HG03571 (cell line): ENCODE measurements around the gene CDK12.
"Not testable (repeated sequence)": the region's sequence is repeated elsewhere in the genome, so short reads cannot be mapped to it uniquely, and the experiment has no call there.

Experiments
- ATAC-seq: cut with Tn5 transposase; IDR thresholded peaks from one replicate; pipeline ENCODE4 v1.9.1; 2021; ENCODE audit not compliant: unreplicated experiment

The CDK12 gene

DNA sequence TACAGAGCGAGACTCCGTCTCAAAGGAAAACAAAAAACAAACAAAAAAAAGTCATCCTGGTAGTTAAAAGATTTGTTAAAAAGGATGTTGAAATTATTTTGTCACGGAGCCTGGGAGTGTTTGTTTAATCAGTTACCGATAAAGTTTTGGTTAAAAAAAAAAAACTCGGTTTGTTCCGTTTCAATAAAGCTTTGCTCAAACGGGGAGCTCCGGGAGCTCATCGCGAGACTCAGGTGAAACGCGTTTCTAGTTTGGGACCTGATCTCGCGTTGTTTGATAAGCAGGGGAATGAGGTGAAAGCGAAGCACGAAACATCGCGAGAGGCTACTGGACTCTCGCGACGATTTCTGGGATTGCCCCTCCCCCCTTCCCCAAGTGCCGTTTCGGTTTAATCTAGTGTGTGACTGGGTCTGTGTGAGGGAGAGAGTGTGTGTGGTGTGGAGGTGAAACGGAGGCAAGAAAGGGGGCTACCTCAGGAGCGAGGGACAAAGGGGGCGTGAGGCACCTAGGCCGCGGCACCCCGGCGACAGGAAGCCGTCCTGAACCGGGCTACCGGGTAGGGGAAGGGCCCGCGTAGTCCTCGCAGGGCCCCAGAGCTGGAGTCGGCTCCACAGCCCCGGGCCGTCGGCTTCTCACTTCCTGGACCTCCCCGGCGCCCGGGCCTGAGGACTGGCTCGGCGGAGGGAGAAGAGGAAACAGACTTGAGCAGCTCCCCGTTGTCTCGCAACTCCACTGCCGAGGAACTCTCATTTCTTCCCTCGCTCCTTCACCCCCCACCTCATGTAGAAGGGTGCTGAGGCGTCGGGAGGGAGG is at the start of gene CDK12:
TSS of gene CDK12 (plus strand) at position 374 of the 813 bp plus-strand sequence. CDS start 586 bp downstream, outside the sequence.
- ATAC-seq: peak; percentile 70

DNA sequence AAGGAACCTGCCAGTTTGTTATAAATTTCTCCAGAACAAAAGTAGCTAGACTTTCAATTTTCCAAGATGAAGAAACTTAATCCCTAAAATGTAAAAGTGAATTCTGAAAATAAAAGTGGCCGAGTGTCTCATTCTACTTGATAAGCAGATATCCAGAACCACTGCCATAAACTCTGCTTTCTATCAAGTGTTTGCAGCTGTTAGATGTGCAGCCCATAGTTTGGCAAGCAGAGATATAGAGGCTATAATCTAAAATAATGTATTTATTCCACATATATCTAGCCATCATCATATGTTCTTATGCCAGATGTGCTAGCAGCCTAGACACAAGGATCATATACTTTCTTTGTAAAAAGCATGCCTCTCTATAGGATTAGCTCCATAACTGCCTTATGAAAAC is 45.1 kb upstream of the CDK12 start:
- no peak for ATAC-seq

DNA sequence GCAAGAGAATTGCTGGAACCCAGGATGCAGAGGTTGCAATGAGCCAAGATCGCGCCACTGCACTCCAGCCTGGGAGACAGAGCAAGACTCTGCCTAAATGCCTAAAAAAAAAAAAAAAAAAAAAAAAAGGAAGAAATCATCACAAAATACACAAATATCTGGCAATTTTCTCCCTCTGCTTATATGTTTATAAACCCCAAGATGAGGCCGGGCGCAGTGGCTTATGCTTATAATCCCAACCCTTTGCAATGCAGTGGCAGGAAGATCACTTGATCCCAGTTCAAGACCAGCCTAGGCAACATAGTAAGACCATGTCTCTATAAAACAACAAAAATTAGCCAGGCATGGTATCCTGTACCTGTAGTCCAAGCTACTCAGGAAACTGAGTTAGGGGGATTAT is 31.7 kb upstream of the CDK12 start:
- ATAC-seq: no peak

DNA sequence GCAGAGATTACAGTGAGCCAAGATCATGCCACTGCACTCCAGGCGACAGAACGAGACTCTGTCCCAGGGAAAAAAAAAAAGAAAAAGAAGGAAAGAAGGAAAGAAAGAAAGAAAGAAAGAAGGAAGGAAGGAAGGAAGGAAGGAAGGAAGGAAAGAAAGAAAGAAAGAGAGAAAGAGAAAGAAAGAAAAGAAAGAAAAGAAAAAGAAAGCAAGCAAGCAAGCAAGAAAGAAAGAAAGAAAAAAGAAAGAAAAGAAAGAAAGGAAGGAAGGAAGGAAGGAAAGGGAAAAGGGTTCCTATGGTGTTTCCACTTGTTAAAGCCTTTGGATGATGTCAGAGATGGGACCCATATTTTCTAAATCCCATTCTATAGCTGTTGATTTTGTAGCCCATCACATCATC is 21.4 kb upstream of the CDK12 start:
- ATAC-seq: not testable (repeated sequence)

DNA sequence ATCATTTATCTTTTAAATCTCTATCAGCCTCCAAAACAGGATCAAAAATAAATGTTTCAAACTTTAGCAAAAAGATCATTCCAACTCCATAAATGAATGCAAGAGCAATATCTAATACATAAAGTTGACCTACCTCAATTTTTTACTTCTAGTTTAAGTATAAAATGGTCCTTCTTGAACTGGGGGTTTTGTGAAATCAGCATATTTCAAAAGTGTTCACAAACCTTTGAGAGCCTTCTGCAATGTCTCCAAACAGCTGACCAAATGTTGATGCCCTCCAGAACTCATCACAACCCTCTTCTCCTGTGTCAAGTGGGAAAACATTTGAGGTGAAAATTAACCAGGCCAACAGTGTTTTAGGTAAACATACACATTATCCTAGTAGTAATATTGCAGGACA is 18.0 kb upstream of the CDK12 start:
- ATAC-seq: no peak

DNA sequence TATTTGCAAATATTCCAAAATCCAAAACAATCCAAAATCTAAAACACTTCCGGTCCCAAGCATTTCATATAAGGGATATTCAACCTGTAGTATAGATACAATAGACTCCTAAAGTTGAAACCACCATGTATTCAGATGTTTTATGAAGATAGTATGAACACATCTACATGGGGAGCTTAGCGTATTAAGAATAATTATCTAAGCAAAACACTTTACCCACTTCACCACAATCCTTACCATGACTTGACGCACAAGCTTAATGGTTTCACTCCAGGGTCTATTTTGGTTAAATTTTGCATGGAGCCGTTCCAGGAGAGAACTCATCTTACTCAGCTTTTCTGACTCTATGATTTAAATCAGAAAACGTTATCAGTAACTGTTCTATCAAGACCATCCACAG is 13.7 kb upstream of the CDK12 start:
- no peak for ATAC-seq

DNA sequence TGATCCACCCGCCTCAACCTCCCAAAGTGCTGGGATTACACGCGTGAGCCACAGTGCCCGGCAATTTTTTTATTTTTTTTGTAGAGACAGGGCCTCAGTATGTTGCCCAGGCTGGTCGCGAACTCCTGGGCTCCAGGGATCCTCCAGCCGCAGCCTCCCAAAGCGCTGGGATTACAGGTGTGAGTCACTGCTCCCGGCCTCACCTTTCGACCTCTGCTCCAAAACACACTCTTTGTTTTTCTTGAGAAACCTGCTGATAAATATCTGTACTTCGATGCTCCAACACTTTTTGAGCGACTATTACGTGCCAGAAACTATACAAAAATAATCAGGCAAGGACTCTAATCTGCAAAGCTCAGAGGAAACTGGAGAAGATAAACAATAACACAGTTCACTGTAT is 11.2 kb upstream of the CDK12 start:
- ATAC-seq: no peak

DNA sequence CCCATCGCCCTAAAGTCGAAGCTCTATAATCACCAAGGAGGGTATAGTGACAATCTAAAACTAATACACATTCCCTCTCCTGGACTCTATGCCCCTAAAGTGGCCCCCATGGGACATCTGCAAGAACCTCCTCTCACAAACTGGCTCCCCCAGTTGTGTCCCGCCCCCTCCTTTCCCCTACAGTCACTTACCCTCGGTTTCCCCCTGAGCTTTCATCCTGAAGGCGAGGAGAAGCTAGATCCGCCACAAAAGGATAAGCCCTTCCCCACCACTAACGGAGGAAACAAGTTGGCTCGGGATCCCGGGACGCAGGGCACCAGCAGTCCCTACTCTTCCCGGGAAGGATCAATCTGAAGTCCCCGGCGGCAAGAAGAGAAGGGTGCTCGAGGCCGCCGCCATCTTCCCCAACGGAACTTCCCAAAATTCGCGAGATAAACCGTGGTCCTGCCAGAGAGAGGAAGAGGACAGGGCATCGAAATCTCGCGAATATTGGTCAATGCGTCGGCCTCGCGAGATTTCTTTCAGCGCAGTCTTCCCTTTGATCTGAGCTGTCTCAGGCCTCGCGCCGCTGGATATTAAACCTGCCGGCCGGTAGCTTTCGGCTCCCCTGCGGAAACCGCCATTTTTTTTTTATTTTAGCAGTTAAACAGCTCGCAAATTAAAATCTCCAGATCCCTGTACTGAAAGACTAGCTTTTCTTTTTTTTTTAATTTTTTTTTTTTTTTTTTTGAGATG is 10.3 kb upstream of the CDK12 start, which contains the start of gene MED1:
TSS of gene MED1 (minus strand) at position 417 of the 735 bp plus-strand sequence. CDS start at position 216, 201 bp downstream.
- peak; percentile 88 for ATAC-seq

DNA sequence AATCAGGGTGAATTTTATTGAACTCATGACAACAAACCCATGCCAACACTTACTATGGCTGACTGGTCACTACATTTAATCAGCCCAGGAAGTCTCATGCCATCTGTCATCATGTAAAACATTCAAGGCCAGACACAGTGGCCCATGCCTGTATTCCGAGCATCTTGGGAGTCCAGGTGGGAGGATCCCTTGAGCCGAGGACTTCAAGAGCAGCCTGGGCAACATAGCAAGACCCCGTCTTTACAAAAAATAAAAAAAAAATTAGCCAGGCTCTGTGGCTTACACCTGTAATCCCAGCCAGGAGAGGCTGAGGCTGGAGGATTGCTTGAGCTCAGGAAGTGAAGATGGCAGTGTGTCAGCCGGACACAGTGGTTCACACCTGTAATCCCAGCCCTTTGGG is 5.4 kb upstream of the CDK12 start:
- no peak for ATAC-seq

DNA sequence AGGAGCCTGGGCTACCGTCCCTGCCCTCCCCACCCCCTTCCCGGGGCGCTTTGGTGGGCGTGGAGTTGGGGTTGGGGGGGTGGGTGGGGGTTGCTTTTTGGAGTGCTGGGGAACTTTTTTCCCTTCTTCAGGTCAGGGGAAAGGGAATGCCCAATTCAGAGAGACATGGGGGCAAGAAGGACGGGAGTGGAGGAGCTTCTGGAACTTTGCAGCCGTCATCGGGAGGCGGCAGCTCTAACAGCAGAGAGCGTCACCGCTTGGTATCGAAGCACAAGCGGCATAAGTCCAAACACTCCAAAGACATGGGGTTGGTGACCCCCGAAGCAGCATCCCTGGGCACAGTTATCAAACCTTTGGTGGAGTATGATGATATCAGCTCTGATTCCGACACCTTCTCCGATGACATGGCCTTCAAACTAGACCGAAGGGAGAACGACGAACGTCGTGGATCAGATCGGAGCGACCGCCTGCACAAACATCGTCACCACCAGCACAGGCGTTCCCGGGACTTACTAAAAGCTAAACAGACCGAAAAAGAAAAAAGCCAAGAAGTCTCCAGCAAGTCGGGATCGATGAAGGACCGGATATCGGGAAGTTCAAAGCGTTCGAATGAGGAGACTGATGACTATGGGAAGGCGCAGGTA is 762 bp downstream of the CDK12 start:
- ATAC-seq: no peak

DNA sequence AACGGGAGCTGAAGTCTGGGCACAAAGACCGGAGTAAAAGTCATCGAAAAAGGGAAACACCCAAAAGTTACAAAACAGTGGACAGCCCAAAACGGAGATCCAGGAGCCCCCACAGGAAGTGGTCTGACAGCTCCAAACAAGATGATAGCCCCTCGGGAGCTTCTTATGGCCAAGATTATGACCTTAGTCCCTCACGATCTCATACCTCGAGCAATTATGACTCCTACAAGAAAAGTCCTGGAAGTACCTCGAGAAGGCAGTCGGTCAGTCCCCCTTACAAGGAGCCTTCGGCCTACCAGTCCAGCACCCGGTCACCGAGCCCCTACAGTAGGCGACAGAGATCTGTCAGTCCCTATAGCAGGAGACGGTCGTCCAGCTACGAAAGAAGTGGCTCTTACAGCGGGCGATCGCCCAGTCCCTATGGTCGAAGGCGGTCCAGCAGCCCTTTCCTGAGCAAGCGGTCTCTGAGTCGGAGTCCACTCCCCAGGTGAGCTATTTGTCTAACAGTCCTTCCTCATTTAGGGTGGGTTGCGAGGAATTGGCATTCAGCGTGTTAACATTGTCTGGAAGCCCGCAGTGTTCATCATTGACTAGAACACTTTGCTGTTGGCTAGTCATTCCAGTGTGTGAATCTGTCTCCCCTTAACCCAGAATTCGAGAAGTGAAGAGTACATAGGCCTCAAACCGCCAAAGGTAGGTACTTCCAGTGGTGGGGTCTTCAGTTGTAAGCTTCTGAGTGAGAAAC is 1.5 kb downstream of the CDK12 start:
- ATAC-seq: no peak

DNA sequence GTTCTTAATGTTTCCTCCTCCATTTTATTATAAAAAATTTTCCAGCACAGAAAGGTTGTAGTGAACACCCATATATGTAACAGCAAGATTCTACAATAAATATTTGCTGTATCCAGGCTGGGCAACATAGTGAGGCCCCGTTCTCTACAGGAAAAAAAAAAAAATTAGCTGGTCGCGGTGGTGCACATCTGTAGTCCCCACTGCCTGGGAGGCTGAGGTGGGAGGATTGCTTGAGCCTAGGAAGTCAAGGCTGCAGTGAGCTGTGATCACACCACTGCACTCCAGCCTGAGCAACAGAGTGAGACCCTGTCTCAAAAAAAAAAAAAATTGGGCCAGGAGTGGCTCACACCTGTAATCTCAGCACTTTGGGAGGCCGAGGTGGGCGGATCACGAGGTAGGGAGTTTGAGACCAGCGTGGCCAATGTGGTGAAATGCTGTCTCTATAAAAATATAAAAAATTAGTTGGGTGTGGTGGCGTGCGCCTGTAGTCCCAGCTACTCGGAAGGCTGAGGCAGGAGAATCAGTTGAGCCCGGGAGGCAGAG is 3.4 kb downstream of the CDK12 start:
- ATAC-seq: not testable (repeated sequence)

DNA sequence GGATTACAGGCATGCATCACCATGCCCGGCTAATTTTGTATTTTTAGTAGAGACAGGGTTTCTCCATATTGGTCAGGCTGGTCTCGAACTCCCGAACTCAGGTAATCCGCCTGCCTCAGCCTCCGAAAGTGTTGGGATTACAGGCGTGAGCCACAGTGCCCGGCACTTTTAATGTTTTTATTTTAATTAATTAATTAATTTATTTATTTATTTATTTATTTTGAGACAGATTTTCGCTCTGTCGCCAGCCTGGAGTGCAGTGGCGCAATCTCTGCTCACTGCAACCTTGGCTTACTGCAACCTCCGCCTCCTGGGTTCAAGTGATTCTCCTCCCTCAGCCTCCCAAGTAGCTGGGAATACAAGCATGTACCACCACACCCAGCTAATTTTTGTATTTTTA is 7.3 kb downstream of the CDK12 start:
- not testable (repeated sequence) for ATAC-seq

DNA sequence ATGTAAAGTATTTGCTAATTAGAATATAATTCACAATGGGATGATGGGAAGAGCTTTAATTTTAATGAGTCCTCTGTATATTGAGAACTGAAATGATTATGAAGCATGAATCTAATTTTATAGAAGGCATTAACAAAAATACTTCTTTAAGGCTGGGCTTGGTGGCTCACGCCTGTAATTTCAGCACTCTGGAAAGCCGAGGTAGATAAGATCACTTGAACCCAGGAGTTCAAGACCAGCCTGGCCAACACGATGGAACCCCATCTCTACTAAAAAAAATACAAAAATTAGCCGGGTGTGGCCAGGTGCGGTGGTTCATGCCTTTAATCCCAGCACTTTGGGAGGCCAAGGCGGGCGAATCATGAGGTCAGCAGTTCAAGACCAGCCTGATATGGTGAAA is 12.0 kb downstream of the CDK12 start:
- ATAC-seq: no peak

DNA sequence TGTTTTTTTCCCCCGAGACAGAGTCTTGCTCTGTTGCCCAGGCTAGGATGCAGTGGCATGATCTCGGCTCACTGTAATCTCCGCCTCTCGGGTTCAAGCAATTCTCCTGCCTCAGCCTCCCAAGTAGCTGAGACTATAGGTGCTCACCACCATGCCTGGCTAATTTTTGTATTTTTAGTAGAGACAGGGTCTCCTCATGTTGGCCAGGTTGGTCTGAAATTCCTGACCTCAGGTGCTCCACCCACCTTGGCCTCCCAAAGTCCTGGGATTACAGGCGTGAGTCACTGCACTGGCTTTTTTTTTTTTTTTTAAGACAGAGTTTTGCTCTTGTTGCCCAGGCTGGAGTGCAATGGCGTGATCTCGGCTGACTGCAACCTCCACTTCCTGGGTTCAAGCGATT is 18.3 kb downstream of the CDK12 start:
- ATAC-seq: not testable (repeated sequence)

DNA sequence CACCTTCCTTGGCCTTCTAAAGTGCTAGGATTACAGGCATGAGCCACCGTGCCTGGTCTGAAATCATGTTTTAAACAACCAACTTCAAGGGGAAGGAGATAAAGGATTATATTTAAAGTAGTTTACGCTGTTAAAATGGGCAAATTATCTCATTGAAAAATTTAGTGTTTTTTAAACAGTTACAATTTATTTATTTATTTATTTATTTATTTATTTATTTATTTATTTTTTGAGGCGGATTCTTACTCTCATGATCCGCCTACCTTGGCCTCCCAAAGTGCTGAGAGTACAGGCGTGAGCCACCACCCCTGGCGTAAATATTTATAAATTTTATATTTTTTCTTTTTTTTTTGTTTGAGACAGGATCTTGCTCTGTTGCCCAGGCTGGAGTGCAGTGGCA is 22.2 kb downstream of the CDK12 start:
- ATAC-seq: no peak

DNA sequence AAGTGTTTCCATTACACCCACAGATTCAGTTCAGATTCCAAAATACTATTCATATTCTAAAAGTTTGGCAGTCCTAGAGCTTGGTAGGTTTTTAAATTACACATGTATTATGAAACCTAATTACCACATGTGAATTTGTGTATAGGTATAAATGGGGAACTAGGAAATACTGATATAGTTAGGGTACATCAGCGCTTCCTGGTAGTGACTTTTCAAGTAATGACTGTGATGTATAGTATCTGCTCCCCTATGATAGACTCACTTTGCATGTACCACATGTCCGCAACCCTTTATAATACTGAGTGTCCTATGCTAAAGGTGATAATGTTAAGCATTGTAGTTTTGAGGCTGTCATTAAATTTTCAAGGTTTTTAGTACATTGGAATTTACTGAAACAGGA is 22.9 kb downstream of the CDK12 start:
- peak; percentile 51 for ATAC-seq

DNA sequence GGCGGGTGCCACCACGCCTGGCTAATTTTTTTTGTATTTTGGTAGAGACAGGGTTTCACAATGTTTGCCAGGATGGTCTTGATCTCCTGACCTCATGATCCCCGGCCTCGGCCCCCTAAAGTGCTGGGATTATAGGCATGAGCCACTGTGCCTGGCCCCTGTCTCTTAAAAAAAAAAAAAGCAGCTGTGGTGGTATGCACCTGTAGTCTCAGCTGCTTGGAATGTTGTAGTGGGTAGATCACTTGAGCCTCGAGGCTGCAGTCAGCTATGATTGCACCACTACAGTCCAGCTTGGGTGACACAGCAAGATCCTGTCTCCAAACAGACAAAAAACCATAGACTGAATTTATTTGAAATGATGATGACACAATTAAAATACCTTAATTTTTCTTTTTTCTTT is 24.3 kb downstream of the CDK12 start:
- ATAC-seq: no peak

DNA sequence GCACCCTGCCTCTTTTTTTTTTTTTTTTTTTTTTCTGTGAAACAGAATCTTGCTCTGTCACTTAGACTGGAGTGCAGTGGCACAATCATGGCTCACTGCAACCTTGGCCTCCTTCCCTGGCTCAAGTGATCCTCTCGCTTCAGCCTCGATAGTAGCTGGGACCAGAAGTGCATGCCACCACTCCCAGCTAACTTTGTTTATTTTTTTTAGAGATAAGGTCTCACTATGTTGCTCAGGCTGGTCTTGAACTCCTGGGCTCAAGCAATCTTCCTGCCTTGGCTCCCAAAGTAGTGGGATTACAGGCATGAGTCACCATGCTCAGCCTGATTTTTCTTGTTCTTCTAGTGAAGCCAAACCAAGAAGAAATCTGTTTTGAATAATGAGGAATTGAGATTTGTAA is 25.0 kb downstream of the CDK12 start:
- ATAC-seq: no peak

DNA sequence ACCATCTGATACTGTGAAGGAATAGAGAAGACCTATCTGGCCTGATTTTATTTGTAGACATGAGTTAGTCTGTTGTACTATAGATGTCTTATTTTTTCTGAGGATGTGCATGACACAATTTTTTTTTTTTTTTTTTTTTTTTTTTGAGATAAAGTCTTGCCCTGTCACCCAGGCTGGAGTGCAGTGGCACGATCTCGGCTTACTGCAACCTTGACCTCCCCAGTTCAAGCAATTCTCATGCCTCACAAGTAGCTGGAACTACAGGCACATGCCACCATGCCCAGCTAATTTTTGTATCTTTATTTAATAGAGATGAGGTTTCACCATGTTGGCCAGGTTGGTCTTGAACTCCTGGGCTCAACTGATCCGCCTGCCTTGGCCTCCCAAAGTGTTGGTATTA is 26.2 kb downstream of the CDK12 start:
- not testable (repeated sequence) for ATAC-seq

DNA sequence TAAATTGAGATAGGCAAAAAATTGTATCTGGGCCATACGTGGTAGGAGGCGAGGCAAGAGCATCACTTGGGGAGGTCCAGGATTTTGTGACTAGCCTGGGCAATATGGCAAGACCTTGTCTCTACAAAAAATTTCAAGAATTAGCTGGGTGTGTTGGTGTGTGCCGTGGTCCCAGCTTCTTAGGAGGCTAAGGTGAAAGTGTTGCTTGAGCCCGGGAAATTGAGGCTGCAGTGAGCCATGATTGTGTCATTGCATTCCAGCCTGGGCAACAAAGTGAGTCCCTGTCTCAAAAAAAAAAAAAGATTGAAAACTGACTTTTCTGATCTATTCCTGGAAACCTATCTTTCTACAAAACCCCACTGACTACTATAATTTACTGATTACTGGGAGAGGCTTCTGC is 26.7 kb downstream of the CDK12 start:
- no peak for ATAC-seq
